ENCODE data around the gene RAB5B. TPM values are rescaled to one million over a fixed set of nuclear protein-coding genes. Genes with fewer than 3 reads are reported as not detected.
A peak's percentile ranks its signal among the peaks of the same experiment; 100 is the strongest.

The RAB5B gene
- total RNA-seq, 3 donors from 2014 or later (not counting 1 experiment from before 2014, with no cell fraction given), result 69.4 to 80.0 (median 78.2) TPM

GRCh38 chr12:56017181-56017580, 43.3 kb downstream of the RAB5B start:
- Mint-ChIP-seq H3K27ac (no peak overlapping the region), H3K9me3 (no peaks in the 10 kb centered on the region), H3K4me3 (no peak overlapping the region), H3K4me1 (peaks cover 9 to 14% of the 10 kb centered on the region in 2 donors), H3K27me3 (ENCODE audit: low read depth in 2 of 2) (no peaks in the 10 kb centered on the region), H3K36me3 (no peaks in the 10 kb centered on the region)
- intact Hi-C loops (cut with micrococcal nuclease), result no loop called here
- Histone ChIP-seq H3K27me3 (ENCODE audit: control insufficient read depth, insufficient read depth, low read length) (no peaks in the 10 kb centered on the region), H3K36me3 (ENCODE audit: control insufficient read depth, insufficient read depth, low read length) (no peaks in the 10 kb centered on the region), H3K27ac (ENCODE audit: low read length) (no peak overlapping the region), H3K4me3 (ENCODE audit: low read length) (no peak overlapping the region), H3K9me3 (ENCODE audit: control insufficient read depth, insufficient read depth, low read length) (no peaks in the 10 kb centered on the region), H3K4me1 (ENCODE audit: control insufficient read depth, insufficient read depth, low read length) (peaks cover 17% of the 10 kb centered on the region)
- DNase-seq (no peak), ATAC-seq (no peak)
- WGBS (ENCODE audit: insufficient coverage), result no CpG with 5 or more reads among the region's 4 CpGs
- no peak for TF ChIP-seq CTCF (IDR thresholded peaks at IDR 0.05)

- Histone ChIP-seq H3K27ac (ENCODE audit: low read length) (no peak overlapping the region), H3K36me3 (ENCODE audit: control insufficient read depth, insufficient read depth, low read length) (no peaks in the 10 kb centered on the region), H3K27me3 (ENCODE audit: control insufficient read depth, insufficient read depth, low read length) (no peaks in the 10 kb centered on the region), H3K4me1 (ENCODE audit: control insufficient read depth, insufficient read depth, low read length) (peaks cover 17% of the 10 kb centered on the region), H3K9me3 (ENCODE audit: control insufficient read depth, insufficient read depth, low read length) (no peaks in the 10 kb centered on the region), H3K4me3 (ENCODE audit: low read length) (no peak overlapping the region)
- Mint-ChIP-seq H3K9me3 (no peaks in the 10 kb centered on the region), H3K4me1 (peaks cover 9 to 16% of the 10 kb centered on the region in 2 donors), H3K27me3 (ENCODE audit: low read depth in 2 of 2) (no peaks in the 10 kb centered on the region), H3K27ac (no peak overlapping the region), H3K36me3 (no peaks in the 10 kb centered on the region), H3K4me3 (no peak overlapping the region)
- DNase-seq, result no peak
- intact Hi-C loops (cut with micrococcal nuclease), result no loop called here
- no peak for ATAC-seq
- 100% methylated on average over 1 of the region's 1 CpG for WGBS (ENCODE audit: insufficient coverage)
- no peak for TF ChIP-seq CTCF (IDR thresholded peaks at IDR 0.05)
Measured at GRCh38 chr12:56018356-56018755, 44.5 kb downstream of the RAB5B start.

- Histone ChIP-seq H3K4me3 (ENCODE audit: low read length) (no peak within 1 kb of the TSS), H3K27me3 (ENCODE audit: control insufficient read depth, insufficient read depth, low read length) (no peaks in the 10 kb centered on the region), H3K36me3 (ENCODE audit: control insufficient read depth, insufficient read depth, low read length) (no peaks in the 10 kb centered on the region), H3K4me1 (ENCODE audit: control insufficient read depth, insufficient read depth, low read length) (peaks cover 17% of the 10 kb centered on the region), H3K9me3 (ENCODE audit: control insufficient read depth, insufficient read depth, low read length) (no peaks in the 10 kb centered on the region), H3K27ac (ENCODE audit: low read length) (no peak within 1 kb of the TSS)
- DNase-seq (peak in 1 of 2 donors; percentile 28), ATAC-seq (peak in 1 of 3 donors; percentile 30)
- intact Hi-C loops (cut with micrococcal nuclease), result no loop called here
- Mint-ChIP-seq H3K27ac (peak within 1 kb of the TSS; percentile 46 to 76), H3K27me3 (ENCODE audit: low read depth in 2 of 2) (no peaks in the 10 kb centered on the region), H3K4me3 (peak within 1 kb of the TSS; percentile 81), H3K36me3 (no peaks in the 10 kb centered on the region), H3K9me3 (no peaks in the 10 kb centered on the region), H3K4me1 (peaks cover 9 to 16% of the 10 kb centered on the region in 2 donors)
- TF ChIP-seq CTCF (IDR thresholded peaks at IDR 0.05), result no peak
- 45% methylated on average over 9 of the region's 10 CpGs for WGBS (ENCODE audit: insufficient coverage)
Measured at GRCh38 chr12:56020423-56021184, 46.7 kb downstream of the RAB5B start, which contains the start of gene IKZF4. TSS of gene IKZF4 (plus strand) at chr12:56021043. CDS start at chr12:56021494, 451 bp downstream.

Measured in natural killer cell (primary cell).